HCT116 (cell line): ENCODE measurements around the gene CEP72. TPM values are rescaled to one million over a fixed set of nuclear protein-coding genes. Genes with fewer than 3 reads are reported as not detected.

Experiments
- ATAC-seq: fragments of 200-7000 bp; cut with Tn5 transposase; 2 replicates; pipeline ENCODE4 v1.9.1; 2020; ENCODE audit warnings: mild to moderate bottlenecking, moderate library complexity
- BruUV-seq: library from RNA; stranded (reverse); fragments of 400-500 nt; replicated peaks from 2 replicates; lab custom pipeline; 2021; lab: Mats Ljungman, UMichigan
- CTCF ChIA-PET: fragments of 300-600 bp; sonication (Branson Sonifier 250); formaldehyde crosslinking; loops from one replicate; lab custom pipeline; 2021; ENCODE audit warnings: antibody characterized with exemption; lab: Charles Lee
- POLR2A ChIA-PET: fragments of 300-600, 350-600 bp; sonication (Branson Sonifier 250); formaldehyde crosslinking; loops from one replicate; lab custom pipeline; 2021; ENCODE audit warnings: antibody characterized with exemption; lab: Charles Lee
- RAD21 ChIA-PET, 2 experiments: fragments of 300-600 bp; sonication (Branson Sonifier 250); formaldehyde crosslinking; loops; one replicate each; lab custom pipeline; 2023; ENCODE audit warnings: low total read pairs in 2 of 2; ENCODE audit not compliant: uncharacterized antibody in 2 of 2, unreplicated experiment in 2 of 2, low non-redundant PET in 1 of 2; lab: Charles Lee
- DNase-seq: peaks from one replicate; pipeline ENCODE4 v3.0.0-alpha.2; 2010; ENCODE audit warnings: low read depth, low spot score
- H2AFZ ChIP-seq: fragments of 200-600 bp; shearing (Covaris generic), sonication (generic); 2 replicates; pipeline ENCODE4 v1.6.1; 2017; ENCODE audit warnings: low read depth, mixed run types, mixed read lengths, antibody characterized with exemption, low read length; ENCODE audit not compliant: poor library complexity, severe bottlenecking
- H3K27ac ChIP-seq: 2 replicates; pipeline ENCODE4 v1.5.1; 2012; ENCODE audit warnings: low read depth, low read length
- H3K27me3 ChIP-seq: fragments of 200-600 bp; sonication (generic); 2 replicates; pipeline ENCODE4 v1.6.1; 2016; ENCODE audit warnings: mixed run types, low read length, mixed read lengths; ENCODE audit not compliant: insufficient read depth
- H3K36me3 ChIP-seq, 2 experiments: fragments of 200-500 bp in 1 of 2; fragments of 200-600 bp in 1 of 2; sonication (Bioruptor generic) in 1 of 2; sonication (generic) in 1 of 2; 2 replicates each; pipeline versions ENCODE4 v1.5.1 to v1.6.1; 2014 to 2016; ENCODE audit warnings: low read length in 2 of 2, inconsistent platforms in 1 of 2, mixed read lengths in 1 of 2, mixed run types in 1 of 2; ENCODE audit not compliant: insufficient read depth in 2 of 2, control insufficient read depth in 1 of 2
- H3K4me1 ChIP-seq, 2 experiments: fragments of 200-600 bp in 1 of 2; sonication (generic) in 1 of 2; 2 replicates each; pipeline versions ENCODE4 v1.5.1 to v1.6.1; 2012 to 2017; ENCODE audit warnings: low read length in 2 of 2, inconsistent platforms in 1 of 2, mild to moderate bottlenecking in 1 of 2, mixed read lengths in 1 of 2, mixed run types in 1 of 2, moderate library complexity in 1 of 2; ENCODE audit not compliant: insufficient read depth in 2 of 2, control insufficient read depth in 1 of 2
- H3K4me2 ChIP-seq: fragments of 200-600 bp; sonication (generic); 2 replicates; pipeline ENCODE4 v1.6.1; 2017; ENCODE audit warnings: mixed run types, low read length, mixed read lengths
- H3K4me3 ChIP-seq, 2 experiments: fragments of 200-600 bp in 1 of 2; sonication (generic) in 1 of 2; replicated peaks in 1 of 2; 2 replicates each; pipeline ENCODE4 v1.5.1; 2011 to 2016; ENCODE audit warnings: low read length in 2 of 2, control low read depth in 1 of 2, low read depth in 1 of 2, mild to moderate bottlenecking in 1 of 2, mixed read lengths in 1 of 2, mixed run types in 1 of 2
- H3K79me2 ChIP-seq: fragments of 200-600 bp; sonication (generic); 2 replicates; pipeline ENCODE4 v1.6.1; 2017; ENCODE audit warnings: mild to moderate bottlenecking, mixed run types, low read length, moderate library complexity, mixed read lengths; ENCODE audit not compliant: insufficient read depth
- H3K9ac ChIP-seq: fragments of 200-600 bp; sonication (generic); 2 replicates; pipeline ENCODE4 v1.6.1; 2016; ENCODE audit warnings: low read length, mixed read lengths
- H3K9me2 ChIP-seq: fragments of 200-600 bp; sonication (generic), shearing (Covaris generic); 2 replicates; pipeline ENCODE4 v1.6.1; 2017; ENCODE audit warnings: mixed run types, mild to moderate bottlenecking, moderate library complexity; ENCODE audit not compliant: insufficient read depth
- H3K9me3 ChIP-seq, 2 experiments: fragments of 200-500 bp in 1 of 2; fragments of 200-600 bp in 1 of 2; sonication (Bioruptor generic) in 1 of 2; sonication (generic) in 1 of 2; 2 replicates each; pipeline ENCODE4 v1.6.1; 2014 to 2017; ENCODE audit warnings: low read length in 2 of 2, mixed read lengths in 2 of 2, inconsistent platforms in 1 of 2, low read depth in 1 of 2, mild to moderate bottlenecking in 1 of 2, mixed run types in 1 of 2, moderate library complexity in 1 of 2; ENCODE audit not compliant: control insufficient read depth in 1 of 2, insufficient read depth in 1 of 2
- H4K20me1 ChIP-seq: fragments of 200-600 bp; sonication (generic), shearing (Covaris generic); 2 replicates; pipeline ENCODE4 v1.6.1; 2017; ENCODE audit warnings: mixed run types, mild to moderate bottlenecking, moderate library complexity; ENCODE audit not compliant: insufficient read depth
- CEBPB ChIP-seq: IDR thresholded peaks from 2 replicates; pipeline ENCODE4 v1.6.1; 2012; ENCODE audit warnings: low read depth
- CTCF ChIP-seq, 3 experiments: fragments of 200-600 bp in 1 of 3; sonication (generic) in 1 of 3; IDR thresholded peaks in 2 of 3; conservative IDR thresholded peaks in 1 of 3; 2 replicates each; pipeline ENCODE4 v1.5.1; 2012 to 2017; ENCODE audit warnings: low read depth in 2 of 3, low read length in 2 of 3, antibody characterized with exemption in 1 of 3, borderline replicate concordance in 1 of 3, control low read depth in 1 of 3, mild to moderate bottlenecking in 1 of 3, mixed read lengths in 1 of 3, mixed run types in 1 of 3, moderate library complexity in 1 of 3; ENCODE audit not compliant: insufficient read depth in 1 of 3
- ELF1 ChIP-seq: IDR thresholded peaks from 2 replicates; pipeline ENCODE4 v1.6.1; 2012; ENCODE audit warnings: low read depth, borderline replicate concordance
- EZH2 ChIP-seq: fragments of 200-600 bp; sonication (generic); IDR thresholded peaks from 2 replicates; pipeline ENCODE4 v1.6.1; 2017; ENCODE audit warnings: antibody characterized with exemption, mixed run types
- FOSL1 ChIP-seq: IDR thresholded peaks from 2 replicates; pipeline ENCODE4 v1.6.1; 2012; ENCODE audit warnings: low read depth
- JUND ChIP-seq: IDR thresholded peaks from 2 replicates; pipeline ENCODE4 v1.6.1; 2012
- POLR2A ChIP-seq: IDR thresholded peaks from 2 replicates; pipeline ENCODE4 v1.7.0; 2011; ENCODE audit warnings: borderline replicate concordance; ENCODE audit not compliant: insufficient read depth, insufficient read length; ENCODE audit errors: extremely low read depth
- POLR2AphosphoS5 ChIP-seq: IDR thresholded peaks from 2 replicates; pipeline ENCODE4 v1.6.1; 2011; ENCODE audit warnings: mild to moderate bottlenecking, low read depth, low read length, moderate library complexity
- REST ChIP-seq: IDR thresholded peaks from 2 replicates; pipeline ENCODE4 v1.6.1; 2012; ENCODE audit warnings: low read depth
- SRF ChIP-seq: IDR thresholded peaks from 2 replicates; pipeline ENCODE4 v1.6.1; 2012; ENCODE audit warnings: low read depth
- TCF7L2 ChIP-seq: IDR thresholded peaks from 2 replicates; pipeline ENCODE4 v1.7.0; 2011; ENCODE audit warnings: borderline replicate concordance, inconsistent platforms; ENCODE audit not compliant: insufficient read depth, insufficient read length; ENCODE audit errors: extremely low read depth
- ZBTB33 ChIP-seq: IDR thresholded peaks from 2 replicates; pipeline ENCODE4 v1.6.1; 2011; ENCODE audit warnings: mild to moderate bottlenecking, low read length, moderate library complexity; ENCODE audit not compliant: insufficient replicate concordance; ENCODE audit errors: extremely low read depth
- ZFX ChIP-seq: fragments of 450-650 bp; IDR thresholded peaks from 2 replicates; pipeline ENCODE4 v1.6.1; 2017
- intact Hi-C: fragments of 100-400 bp; cut with micrococcal nuclease; formaldehyde crosslinking; loops from 2 replicates; pipeline ENCODE4 v1.10.0; 2022
- total RNA-seq: library from RNA; stranded (reverse); gene quantifications from one replicate; pipeline ENCODE4 v1.2.1, GENCODE V29; 2021; ENCODE audit not compliant: unreplicated experiment

Gene CEP72
- total RNA-seq, 1 experiment from 2014 or later, result 25.6 TPM

GRCh38 chr5:657570-657969, 45.4 kb downstream of the CEP72 start:
- no peaks in the 10 kb centered on the region for H3K27me3 ChIP-seq
- DNase-seq, result peak; percentile 23
- intact Hi-C loops, result no loop called here
- peak overlapping the region; percentile 28 for H3K4me2 ChIP-seq
- ChIA-PET POLR2A (no interaction called here), CTCF (interaction anchor here (2.5 kb wide), 1 partner anchor 12 kb away, joined by 8 read pairs; no protein-coding TSS in a partner anchor), RAD21 (no interaction called here)
- H3K9me2 ChIP-seq, result no peaks in the 10 kb centered on the region
- H3K36me3 ChIP-seq, result peaks cover 13 to 39% of the 10 kb centered on the region in 2 experiments; a peak in 3 of 4 replicates
- no peak overlapping the region for H2AFZ ChIP-seq
- no TSS peak for BruUV-seq
- no peaks in the 10 kb centered on the region for H4K20me1 ChIP-seq
- no peaks in the 10 kb centered on the region for H3K79me2 ChIP-seq
- H3K9ac ChIP-seq, result no peak overlapping the region
- TF ChIP-seq JUND (peak; percentile 48), REST (no peak), FOSL1 (peak; percentile 40; the same call in 1 of the 2 replicates)
- no peaks in the 10 kb centered on the region for H3K9me3 ChIP-seq
- peak; percentile 86 for ATAC-seq
- peaks cover 3 to 13% of the 10 kb centered on the region in 2 experiments; a peak in 3 of 4 replicates for H3K4me1 ChIP-seq
- H3K4me3 ChIP-seq, result no peak overlapping the region
- peak overlapping the region; percentile 44; the same call in 1 of the 2 replicates for H3K27ac ChIP-seq

- H3K27ac ChIP-seq, result peak overlapping the region; percentile 44
- H3K4me3 ChIP-seq, result no peak overlapping the region
- DNase-seq, result no peak
- no peaks in the 10 kb centered on the region for H3K79me2 ChIP-seq
- intact Hi-C loops, result no loop called here
- peak; percentile 28; the same call in 1 of the 2 replicates for ATAC-seq
- no peaks in the 10 kb centered on the region for H3K27me3 ChIP-seq
- peaks cover 3 to 13% of the 10 kb centered on the region in 2 experiments; a peak in 3 of 4 replicates for H3K4me1 ChIP-seq
- peak overlapping the region; percentile 28; the same call in 1 of the 2 replicates for H3K4me2 ChIP-seq
- no peaks in the 10 kb centered on the region for H3K9me2 ChIP-seq
- H3K36me3 ChIP-seq, result peaks cover 11 to 33% of the 10 kb centered on the region in 2 experiments; a peak in 3 of 4 replicates
- BruUV-seq, result no TSS peak
- RAD21 ChIA-PET, result no interaction called here
- no peak overlapping the region for H2AFZ ChIP-seq
- POLR2A ChIA-PET, result no interaction called here
- no peak overlapping the region for H3K9ac ChIP-seq
- no peaks in the 10 kb centered on the region for H4K20me1 ChIP-seq
- no peaks in the 10 kb centered on the region for H3K9me3 ChIP-seq
- CTCF ChIA-PET, result interaction anchor here (2.5 kb wide), 1 partner anchor 12 kb away, joined by 8 read pairs; no protein-coding TSS in a partner anchor
- TF ChIP-seq ELF1, result no peak
- no peak for TF ChIP-seq ZBTB33
- no peak for TF ChIP-seq TCF7L2
- TF ChIP-seq POLR2A, result no peak
- TF ChIP-seq POLR2AphosphoS5, result no peak
- TF ChIP-seq JUND, result no peak
- TF ChIP-seq EZH2, result no peak
- TF ChIP-seq SRF, result no peak
- TF ChIP-seq CTCF (IDR thresholded peaks at IDR 0.05 in 2 of 3, conservative IDR thresholded peaks at IDR 0.05 in 1 of 3; ENCODE audit: borderline replicate concordance in 1 of 3, insufficient read depth in 1 of 3, low read depth in 2 of 3, low read length in 2 of 3), result no peak
- no peak for TF ChIP-seq CEBPB
- no peak for TF ChIP-seq ZFX
Observed at GRCh38 chr5:658103-658502, 46.0 kb downstream of the CEP72 start.
